AG10803 (cell line): ENCODE measurements around the gene RET.

Experiments
- DNase-seq: peaks from one replicate; pipeline ENCODE4 v3.0.0; 2010; ENCODE audit warnings: low read depth
- H3K4me3 ChIP-seq: 2 replicates; pipeline ENCODE4 v1.5.1; 2011; ENCODE audit warnings: mild to moderate bottlenecking, low read length, control low read depth
- TF ChIP-seq, protein P1 (sequence below): conservative IDR thresholded peaks from 2 replicates; pipeline ENCODE4 v1.5.1; 2011; ENCODE audit warnings: mild to moderate bottlenecking, low read length, control low read depth, inconsistent platforms

Gene RET

GRCh38 chr10:43125881-43126731 is 49.2 kb downstream of the RET start:
- no peak for DNase-seq
- H3K4me3 ChIP-seq: no peak overlapping the region
- TF ChIP-seq, protein P1, sequence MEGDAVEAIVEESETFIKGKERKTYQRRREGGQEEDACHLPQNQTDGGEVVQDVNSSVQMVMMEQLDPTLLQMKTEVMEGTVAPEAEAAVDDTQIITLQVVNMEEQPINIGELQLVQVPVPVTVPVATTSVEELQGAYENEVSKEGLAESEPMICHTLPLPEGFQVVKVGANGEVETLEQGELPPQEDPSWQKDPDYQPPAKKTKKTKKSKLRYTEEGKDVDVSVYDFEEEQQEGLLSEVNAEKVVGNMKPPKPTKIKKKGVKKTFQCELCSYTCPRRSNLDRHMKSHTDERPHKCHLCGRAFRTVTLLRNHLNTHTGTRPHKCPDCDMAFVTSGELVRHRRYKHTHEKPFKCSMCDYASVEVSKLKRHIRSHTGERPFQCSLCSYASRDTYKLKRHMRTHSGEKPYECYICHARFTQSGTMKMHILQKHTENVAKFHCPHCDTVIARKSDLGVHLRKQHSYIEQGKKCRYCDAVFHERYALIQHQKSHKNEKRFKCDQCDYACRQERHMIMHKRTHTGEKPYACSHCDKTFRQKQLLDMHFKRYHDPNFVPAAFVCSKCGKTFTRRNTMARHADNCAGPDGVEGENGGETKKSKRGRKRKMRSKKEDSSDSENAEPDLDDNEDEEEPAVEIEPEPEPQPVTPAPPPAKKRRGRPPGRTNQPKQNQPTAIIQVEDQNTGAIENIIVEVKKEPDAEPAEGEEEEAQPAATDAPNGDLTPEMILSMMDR: no peak

GRCh38 chr10:43126759-43127424 is 50.0 kb downstream of the RET start:
- TF ChIP-seq, protein P1: no peak
- no peak for DNase-seq
- no peak overlapping the region for H3K4me3 ChIP-seq

DNA sequence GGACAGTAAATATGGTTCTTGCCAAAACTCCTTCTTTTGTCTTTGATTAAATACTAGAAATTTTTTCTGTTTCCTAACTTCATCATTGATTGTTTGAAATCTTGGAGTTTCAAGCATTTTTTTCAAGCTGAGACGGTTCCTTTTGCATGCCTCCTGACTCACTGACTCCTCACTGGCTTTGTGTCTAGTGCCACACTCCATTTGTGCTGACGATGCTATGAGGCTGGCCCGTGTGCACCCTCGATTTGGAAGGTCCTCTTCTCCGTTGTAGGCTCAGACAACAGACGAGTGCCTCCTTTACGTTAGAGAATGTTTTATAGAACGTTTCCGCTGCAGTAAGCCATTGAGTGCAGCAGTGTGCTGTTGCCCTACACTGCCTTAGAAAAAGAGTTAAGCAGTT is 50.6 kb downstream of the RET start:
- DNase-seq: peak; percentile 34
- TF ChIP-seq, protein P1: no peak
- H3K4me3 ChIP-seq: no peak overlapping the region

- no peak overlapping the region for H3K4me3 ChIP-seq
- DNase-seq: peak; percentile 18
- TF ChIP-seq, protein P1: no peak
These were observed 51.5 kb downstream of the RET start for GRCh38 chr10:43128331-43128730.

- DNase-seq: peak; percentile 98
- H3K4me3 ChIP-seq: no peak overlapping the region
- TF ChIP-seq, protein P1: no peak
These were observed 52.3 kb downstream of the RET start for GRCh38 chr10:43128958-43129706.

DNA sequence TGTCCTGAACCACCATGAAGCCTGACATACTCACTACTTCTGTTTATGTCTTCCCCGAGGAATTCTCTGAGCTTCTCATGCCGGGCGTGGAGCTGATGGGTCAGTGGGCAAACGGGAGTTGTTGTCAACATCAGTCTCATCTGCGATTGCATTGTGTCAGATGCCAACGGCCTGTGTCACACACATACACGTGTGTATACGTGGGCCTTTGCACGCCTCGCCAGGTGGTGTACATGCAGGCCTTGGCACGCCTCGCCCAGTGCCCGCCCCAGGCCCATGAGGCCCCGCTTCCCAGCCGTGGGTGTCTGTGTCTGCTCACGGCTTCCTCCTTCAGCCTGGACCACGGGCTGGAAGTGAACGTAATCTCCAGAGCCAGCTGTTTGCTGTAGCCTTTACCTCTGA is 53.9 kb downstream of the RET start:
- H3K4me3 ChIP-seq: no peak overlapping the region
- TF ChIP-seq, protein P1: no peak
- DNase-seq: no peak
